Mesodermal cell (in vitro differentiated cells): ENCODE data around the gene FAM234A.
"Not testable (repeated sequence)": the region's sequence is repeated elsewhere in the genome, so short reads cannot be mapped to it uniquely, and the experiment has no call there.

ENCODE experiments used
- H3K27ac ChIP-seq: 2 replicates; pipeline ENCODE4 v1.7.0; 2013; ENCODE audit warnings: mild to moderate bottlenecking, low read depth, low read length, moderate library complexity; ENCODE audit not compliant: severe bottlenecking
- H3K36me3 ChIP-seq: 2 replicates; pipeline ENCODE4 v1.7.1; 2013; ENCODE audit warnings: mild to moderate bottlenecking, low read length, moderate library complexity; ENCODE audit not compliant: control insufficient read depth, insufficient read depth
- H3K4me1 ChIP-seq: one replicate; pipeline ENCODE4 v1.7.1; 2013; ENCODE audit warnings: mild to moderate bottlenecking, low read length; ENCODE audit not compliant: insufficient read depth, control insufficient read depth, poor library complexity, severe bottlenecking
- H3K4me3 ChIP-seq: 2 replicates; pipeline ENCODE4 v1.7.0; 2013; ENCODE audit warnings: low read length, control low read depth, mild to moderate bottlenecking; ENCODE audit not compliant: insufficient read depth, poor library complexity, severe bottlenecking; ENCODE audit errors: extremely low read depth
- H3K9me3 ChIP-seq: 2 replicates; pipeline ENCODE4 v1.7.1; 2013; ENCODE audit warnings: mild to moderate bottlenecking, low read length, moderate library complexity; ENCODE audit not compliant: control insufficient read depth
- WGBS, 2 experiments: methylation state at CpG; one replicate each; pipeline ENCODE4 v1.1.5; 2013; ENCODE audit warnings: missing lambda C conversion rate in 2 of 2; ENCODE audit not compliant: insufficient coverage in 2 of 2; 5-methylcytosine and 5-hydroxymethylcytosine counted together

FAM234A gene

GRCh38 chr16:255183-255582 is 20.6 kb downstream of the FAM234A start:
- H3K36me3 ChIP-seq, result peaks cover 42% of the 10 kb centered on the region
- WGBS, 2 experiments, result 92 to 94% methylated on average over 2 to 4 of the region's 6 CpGs

DNA sequence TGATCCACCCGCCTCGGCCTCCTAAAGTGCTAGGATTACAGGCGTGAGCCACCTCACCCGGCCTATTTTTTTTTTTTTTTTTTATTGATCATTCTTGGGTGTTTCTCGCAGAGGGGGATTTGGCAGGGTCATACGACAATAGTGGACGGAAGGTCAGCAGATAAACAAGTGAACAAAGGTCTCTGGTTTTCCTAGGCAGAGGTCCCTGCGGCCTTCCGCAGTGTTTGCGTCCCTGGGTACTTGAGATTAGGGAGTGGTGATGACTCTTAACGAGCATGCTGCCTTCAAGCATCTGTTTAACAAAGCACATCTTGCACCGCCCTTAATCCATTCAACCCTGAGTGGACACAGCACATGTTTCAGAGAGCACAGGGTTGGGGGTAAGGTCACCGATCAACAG is 23.5 kb downstream of the FAM234A start:
- not testable (repeated sequence) for H3K27ac ChIP-seq, H3K4me1 ChIP-seq, H3K4me3 ChIP-seq, H3K9me3 ChIP-seq
- WGBS, 2 experiments, result 100% methylated on average over 2 of the region's 13 CpGs
- peaks cover 46% of the 10 kb centered on the region for H3K36me3 ChIP-seq

More at GRCh38 chr16:255183-255582, 20.6 kb downstream of the FAM234A start:
- Histone ChIP-seq H3K4me3 (no peak overlapping the region), H3K9me3 (no peaks in the 10 kb centered on the region), H3K4me1 (peaks cover 2% of the 10 kb centered on the region), H3K27ac (no peak overlapping the region)

- Histone ChIP-seq H3K36me3 (peaks cover 45% of the 10 kb centered on the region), H3K9me3 (no peaks in the 10 kb centered on the region), H3K27ac (no peak overlapping the region), H3K4me1 (no peaks in the 10 kb centered on the region), H3K4me3 (no peak overlapping the region)
- WGBS, 2 experiments, result 94 to 95% methylated on average over 4 to 6 of the region's 10 CpGs
Observed at GRCh38 chr16:259226-259625, 24.6 kb downstream of the FAM234A start.

GRCh38 chr16:259814-260253 is 25.2 kb downstream of the FAM234A start:
- no peak overlapping the region for H3K27ac ChIP-seq

GRCh38 chr16:260326-260725 is 25.7 kb downstream of the FAM234A start:
- 94 to 97% methylated on average over 19 of the region's 19 CpGs for WGBS, 2 experiments
- Histone ChIP-seq H3K4me3 (no peak overlapping the region), H3K4me1 (no peaks in the 10 kb centered on the region), H3K36me3 (peaks cover 40% of the 10 kb centered on the region), H3K9me3 (no peaks in the 10 kb centered on the region), H3K27ac (no peak overlapping the region)

More at GRCh38 chr16:259814-260253, 25.2 kb downstream of the FAM234A start:
- Histone ChIP-seq H3K4me3 (no peak overlapping the region), H3K36me3 (peaks cover 43% of the 10 kb centered on the region), H3K4me1 (no peaks in the 10 kb centered on the region), H3K9me3 (no peaks in the 10 kb centered on the region)
- WGBS, 2 experiments, result 90 to 94% methylated on average over 11 to 13 of the region's 13 CpGs

DNA sequence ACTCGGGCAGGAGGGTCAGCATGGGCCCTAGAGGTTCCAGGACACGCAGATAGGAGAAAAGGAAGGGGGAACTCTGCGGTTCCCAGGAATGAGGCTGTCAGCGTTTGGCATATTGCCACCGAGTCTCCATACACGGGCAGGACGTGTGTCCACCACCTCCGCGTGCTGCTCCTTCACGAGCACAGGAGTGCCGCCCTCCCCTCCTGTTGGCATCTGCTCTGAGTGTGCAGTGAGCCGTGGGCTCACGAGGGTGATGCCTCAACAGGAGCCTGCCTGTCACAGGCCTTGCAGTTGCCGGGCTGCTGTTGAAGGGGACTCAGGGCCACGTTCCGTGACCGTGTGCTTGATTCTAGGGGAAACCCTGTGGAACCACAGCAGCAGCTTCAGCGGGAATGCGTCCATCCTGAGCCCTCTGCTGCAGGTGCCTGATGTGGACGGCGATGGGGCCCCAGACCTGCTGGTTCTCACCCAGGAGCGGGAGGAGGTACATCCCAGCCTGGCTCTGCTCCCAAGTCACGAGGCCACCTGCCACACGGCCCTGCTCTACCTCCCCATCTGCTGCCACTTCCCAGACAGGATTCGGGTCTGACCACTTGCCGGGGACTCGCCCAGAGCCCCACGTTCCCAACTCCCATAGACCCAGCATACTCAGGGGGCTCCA is 26.5 kb downstream of the FAM234A start:
- no peaks in the 10 kb centered on the region for H3K9me3 ChIP-seq
- H3K4me3 ChIP-seq, result no peak overlapping the region
- no peak overlapping the region for H3K27ac ChIP-seq
- peaks cover 35% of the 10 kb centered on the region for H3K36me3 ChIP-seq
- WGBS, 2 experiments, result 98% methylated on average over 26 to 28 of the region's 28 CpGs
- no peaks in the 10 kb centered on the region for H3K4me1 ChIP-seq

GRCh38 chr16:262121-262745 is 27.6 kb downstream of the FAM234A start:
- H3K4me3 ChIP-seq, result no peak overlapping the region
- WGBS, 2 experiments, result 93 to 96% methylated on average over 22 to 29 of the region's 29 CpGs
- H3K27ac ChIP-seq, result no peak overlapping the region
- no peaks in the 10 kb centered on the region for H3K9me3 ChIP-seq
- H3K4me1 ChIP-seq, result no peaks in the 10 kb centered on the region
- H3K36me3 ChIP-seq, result peaks cover 33% of the 10 kb centered on the region

DNA sequence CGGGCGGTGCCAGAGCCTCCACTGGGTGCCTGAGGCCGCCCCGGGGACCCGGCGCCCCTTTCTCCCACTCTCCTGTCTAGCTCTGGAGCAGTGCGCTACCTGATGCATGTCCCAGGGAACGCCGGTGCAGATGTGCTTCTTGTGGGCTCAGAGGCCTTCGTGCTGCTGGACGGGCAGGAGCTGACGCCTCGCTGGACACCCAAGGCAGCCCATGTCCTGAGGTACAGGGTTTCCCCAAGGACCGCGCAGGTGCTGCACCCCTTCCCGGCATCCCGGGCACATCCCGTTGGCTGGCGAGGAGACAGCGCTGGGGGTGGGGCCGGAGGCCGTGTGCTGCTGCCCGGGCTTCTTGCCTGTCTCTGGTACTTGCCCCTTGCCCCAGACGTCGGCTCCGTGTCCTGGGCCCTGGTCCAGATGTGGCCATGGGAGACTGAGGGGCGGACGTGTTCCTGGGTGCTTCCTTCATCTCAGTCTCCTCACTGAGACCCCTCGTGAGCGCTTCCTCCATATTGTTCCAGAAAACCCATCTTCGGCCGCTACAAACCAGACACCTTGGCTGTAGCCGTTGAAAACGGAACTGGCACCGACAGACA is 28.7 kb downstream of the FAM234A start:
- Histone ChIP-seq H3K4me1 (no peaks in the 10 kb centered on the region), H3K9me3 (no peaks in the 10 kb centered on the region), H3K27ac (no peak overlapping the region), H3K36me3 (peaks cover 33% of the 10 kb centered on the region), H3K4me3 (no peak overlapping the region)
- WGBS, 2 experiments, result 95% methylated on average over 33 to 35 of the region's 35 CpGs

- peaks cover 33% of the 10 kb centered on the region for H3K36me3 ChIP-seq
- 94 to 96% methylated on average over 14 to 17 of the region's 17 CpGs for WGBS, 2 experiments
- no peak overlapping the region for H3K4me3 ChIP-seq
- H3K4me1 ChIP-seq, result no peaks in the 10 kb centered on the region
- H3K9me3 ChIP-seq, result no peaks in the 10 kb centered on the region
- no peak overlapping the region for H3K27ac ChIP-seq
Observed at GRCh38 chr16:263944-264343, 29.3 kb downstream of the FAM234A start.

GRCh38 chr16:264440-264951 is 29.9 kb downstream of the FAM234A start:
- Histone ChIP-seq H3K9me3 (no peaks in the 10 kb centered on the region), H3K27ac (no peak overlapping the region), H3K4me3 (no peak overlapping the region), H3K4me1 (no peaks in the 10 kb centered on the region), H3K36me3 (peaks cover 28% of the 10 kb centered on the region)
- WGBS, 2 experiments, result 94 to 95% methylated on average over 22 to 23 of the region's 23 CpGs
